ENCODE data around the gene HAT1. TPM values are rescaled to one million over a fixed set of nuclear protein-coding genes. Genes with fewer than 3 reads are reported as not detected.

The HAT1 gene
- total and polyA plus RNA-seq, 2 of the 4 experiments (the other 2 are of a cell fraction): 24.4 to 42.1 TPM

- Histone ChIP-seq H2BK20ac (ENCODE audit: low read depth, low read length) (no peak overlapping the region), H2AFZ (replicated peaks; ENCODE audit: low read length, poor library complexity) (no peak overlapping the region), H4K5ac (ENCODE audit: low read depth, low read length) (no peak overlapping the region), H2AK9ac (replicated peaks; ENCODE audit: low read depth, low read length, poor library complexity) (no peak overlapping the region), H3K4me2 (ENCODE audit: low read depth, low read length) (no peak overlapping the region), H3K14ac (replicated peaks; ENCODE audit: low read depth, low read length) (no peak overlapping the region), H3K27ac (ENCODE audit: insufficient read depth, low read length) (no peak overlapping the region), H3K9me3 (ENCODE audit: control insufficient read depth, insufficient read depth, low read length) (no peaks in the 10 kb centered on the region), H4K91ac (ENCODE audit: insufficient read depth, low read depth, low read length) (no peak overlapping the region), H3K27me3 (ENCODE audit: control insufficient read depth, insufficient read depth, low read length) (no peaks in the 10 kb centered on the region), H3K9ac (ENCODE audit: low read depth, low read length) (no peak overlapping the region), H4K20me1 (ENCODE audit: insufficient read depth, low read length) (no peaks in the 10 kb centered on the region), H3K9me1 (ENCODE audit: insufficient read depth, low read length) (0 out of 2 replicates have a peak, but pooled peaks cover 3% of the 10 kb centered on the region), H2BK5ac (ENCODE audit: low read depth, low read length, poor library complexity, severe bottlenecking) (no peak overlapping the region), H3K4me1 (ENCODE audit: control insufficient read depth, insufficient read depth, low read length) (no peaks in the 10 kb centered on the region), H3K18ac (ENCODE audit: low read depth, low read length) (no peak overlapping the region), H4K8ac (ENCODE audit: low read depth in 2 of 2, low read length in 2 of 2) (no peak overlapping the region), H2BK15ac (ENCODE audit: low read depth, low read length) (no peak overlapping the region), H3K36me3 (ENCODE audit: control insufficient read depth, insufficient read depth, low read length) (peaks cover 2% of the 10 kb centered on the region), H3K4ac (ENCODE audit: low read depth, low read length) (no peak overlapping the region), H3K4me3 (ENCODE audit: insufficient read depth, low read depth, low read length) (no peak overlapping the region), H2AK5ac (ENCODE audit: low read depth, low read length) (no peak overlapping the region), H3K79me1 (ENCODE audit: low read depth in 1 of 2, low read length in 2 of 2) (peaks cover 8 to 16% of the 10 kb centered on the region in 2 experiments; a peak in 3 of 4 replicates), H3K23ac (ENCODE audit: low read depth, low read length) (no peak overlapping the region), H2BK120ac (ENCODE audit: low read depth, low read length) (no peak overlapping the region), H3K56ac (ENCODE audit: extremely low read depth, insufficient read depth, low read length) (no peak overlapping the region)
- ChIA-PET CTCF (no interaction called here), POLR2A (ENCODE audit: unreplicated experiment) (no interaction called here)
- intact Hi-C loops (cut with micrococcal nuclease) (no loop called here), in situ Hi-C loops (cut with MboI; ENCODE audit: low sequenced_read_pairs) (no loop called here), dilution Hi-C loops (cut with HindIII; ENCODE audit: low sequenced_read_pairs, unreplicated experiment) (no loop called here)
- TF ChIP-seq BHLHE40 (IDR thresholded peaks at IDR 0.05; ENCODE audit: low read depth, low read length): no peak
- TF ChIP-seq MXI1 (IDR thresholded peaks at IDR 0.05; ENCODE audit: borderline replicate concordance, low read depth, low read length): no peak
- no peak for TF ChIP-seq MAZ (IDR thresholded peaks at IDR 0.05; ENCODE audit: borderline replicate concordance, low read depth, low read length)
- no peak for TF ChIP-seq FOS (IDR thresholded peaks at IDR 0.05; ENCODE audit: low read depth, low read length)
- TF ChIP-seq NFE2L2 (IDR thresholded peaks at IDR 0.05; ENCODE audit: low read depth, low read length): no peak
- TF ChIP-seq CEBPB (IDR thresholded peaks at IDR 0.05; ENCODE audit: low read depth, low read length): no peak
- TF ChIP-seq MAFK (IDR thresholded peaks at IDR 0.05; ENCODE audit: low read depth, low read length): no peak
- TF ChIP-seq, protein P1, sequence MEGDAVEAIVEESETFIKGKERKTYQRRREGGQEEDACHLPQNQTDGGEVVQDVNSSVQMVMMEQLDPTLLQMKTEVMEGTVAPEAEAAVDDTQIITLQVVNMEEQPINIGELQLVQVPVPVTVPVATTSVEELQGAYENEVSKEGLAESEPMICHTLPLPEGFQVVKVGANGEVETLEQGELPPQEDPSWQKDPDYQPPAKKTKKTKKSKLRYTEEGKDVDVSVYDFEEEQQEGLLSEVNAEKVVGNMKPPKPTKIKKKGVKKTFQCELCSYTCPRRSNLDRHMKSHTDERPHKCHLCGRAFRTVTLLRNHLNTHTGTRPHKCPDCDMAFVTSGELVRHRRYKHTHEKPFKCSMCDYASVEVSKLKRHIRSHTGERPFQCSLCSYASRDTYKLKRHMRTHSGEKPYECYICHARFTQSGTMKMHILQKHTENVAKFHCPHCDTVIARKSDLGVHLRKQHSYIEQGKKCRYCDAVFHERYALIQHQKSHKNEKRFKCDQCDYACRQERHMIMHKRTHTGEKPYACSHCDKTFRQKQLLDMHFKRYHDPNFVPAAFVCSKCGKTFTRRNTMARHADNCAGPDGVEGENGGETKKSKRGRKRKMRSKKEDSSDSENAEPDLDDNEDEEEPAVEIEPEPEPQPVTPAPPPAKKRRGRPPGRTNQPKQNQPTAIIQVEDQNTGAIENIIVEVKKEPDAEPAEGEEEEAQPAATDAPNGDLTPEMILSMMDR (conservative IDR thresholded peaks at IDR 0.05; ENCODE audit: low read depth, low read length): no peak
- TF ChIP-seq RCOR1 (IDR thresholded peaks at IDR 0.05; ENCODE audit: insufficient replicate concordance, low read length): no peak
- TF ChIP-seq POLR2A (IDR thresholded peaks at IDR 0.05; ENCODE audit: low read depth, low read length): no peak
- TF ChIP-seq USF2 (IDR thresholded peaks at IDR 0.05; ENCODE audit: low read depth, low read length): no peak
- TF ChIP-seq SMC3 (IDR thresholded peaks at IDR 0.05; ENCODE audit: low read depth, low read length): no peak
- no peak for TF ChIP-seq ELK1 (IDR thresholded peaks at IDR 0.05; ENCODE audit: borderline replicate concordance, low read depth, low read length)
- TF ChIP-seq CHD1 (IDR thresholded peaks at IDR 0.05; ENCODE audit: low read depth, low read length): no peak
- no peak for TF ChIP-seq RAD21 (IDR thresholded peaks at IDR 0.05; ENCODE audit: low read length)
- TF ChIP-seq RFX5 (IDR thresholded peaks at IDR 0.05; ENCODE audit: low read depth, low read length): no peak
- BruUV-seq (replicated peaks): no TSS peak
- no peak for DNase-seq
- no peak for ATAC-seq (ENCODE audit: low read depth)
Measured at GRCh38 chr2:171966688-171967087, 44.4 kb downstream of the HAT1 start.

Measured in IMR-90 (cell line).